GM21526 (cell line): Measurements from ENCODE around the gene TBC1D21.

Experiments
- ATAC-seq: cut with Tn5 transposase; IDR thresholded peaks from one replicate; pipeline ENCODE4 v1.9.1; 2021; ENCODE audit warnings: moderate library complexity; ENCODE audit not compliant: unreplicated experiment, low FRiP score

TBC1D21 gene

GRCh38 chr15:73886717-73887345 lies 13.5 kb downstream of the TBC1D21 start:
- ATAC-seq = no peak

GRCh38 chr15:73887481-73887880 lies 14.1 kb downstream of the TBC1D21 start:
- ATAC-seq = no peak

GRCh38 chr15:73888224-73889041 lies 15.1 kb downstream of the TBC1D21 start:
- ATAC-seq = no peak

- ATAC-seq = no peak
Measured at GRCh38 chr15:73889053-73889761, 15.8 kb downstream of the TBC1D21 start.

- no peak for ATAC-seq
Measured at GRCh38 chr15:73889762-73890124, 16.4 kb downstream of the TBC1D21 start.

- no peak for ATAC-seq
Measured at GRCh38 chr15:73891328-73892315, 18.3 kb downstream of the TBC1D21 start.

GRCh38 chr15:73892446-73893226 lies 19.3 kb downstream of the TBC1D21 start:
- no peak for ATAC-seq

GRCh38 chr15:73894133-73894814 lies 20.9 kb downstream of the TBC1D21 start:
- ATAC-seq = no peak

GRCh38 chr15:73897441-73898261 lies 24.3 kb downstream of the TBC1D21 start:
- ATAC-seq = no peak

GRCh38 chr15:73899197-73900094 lies 26.1 kb downstream of the TBC1D21 start:
- no peak for ATAC-seq

- ATAC-seq = no peak
Measured at GRCh38 chr15:73900095-73900712, 26.8 kb downstream of the TBC1D21 start.

- no peak for ATAC-seq
Measured at GRCh38 chr15:73901126-73901810, 27.9 kb downstream of the TBC1D21 start.

GRCh38 chr15:73902121-73903020 lies 29.0 kb downstream of the TBC1D21 start:
- no peak for ATAC-seq

- no peak for ATAC-seq
Measured at GRCh38 chr15:73904026-73904815, 30.9 kb downstream of the TBC1D21 start.
